Endodermal cell (in vitro differentiated cells): ENCODE results near the gene G6PC2. TPM values are rescaled to one million over a fixed set of nuclear protein-coding genes. Genes with fewer than 3 reads are reported as not detected.

Source experiments
- DNase-seq: peaks from one replicate; pipeline ENCODE4 v3.0.0-alpha.2; 2017
- H3K27ac ChIP-seq: 2 replicates; pipeline ENCODE4 v1.5.1; 2013; ENCODE audit warnings: mild to moderate bottlenecking, low read depth, low read length, moderate library complexity
- H3K27me3 ChIP-seq: 2 replicates; pipeline ENCODE4 v1.6.1; 2013; ENCODE audit warnings: mild to moderate bottlenecking, low read length, moderate library complexity; ENCODE audit not compliant: insufficient read depth, control insufficient read depth, poor library complexity, severe bottlenecking
- H3K36me3 ChIP-seq: 2 replicates; pipeline ENCODE4 v1.7.0; 2013; ENCODE audit warnings: mild to moderate bottlenecking, low read length, moderate library complexity; ENCODE audit not compliant: control insufficient read depth, insufficient read depth
- H3K4me1 ChIP-seq: one replicate; pipeline ENCODE4 v1.7.0; 2013; ENCODE audit warnings: low read length; ENCODE audit not compliant: control insufficient read depth, insufficient read depth
- H3K4me3 ChIP-seq: 2 replicates; pipeline ENCODE4 v1.5.1; 2013; ENCODE audit warnings: mild to moderate bottlenecking, low read length, moderate library complexity
- H3K9ac ChIP-seq: 2 replicates; pipeline ENCODE4 v1.6.1; 2013; ENCODE audit warnings: mild to moderate bottlenecking, low read length, moderate library complexity; ENCODE audit not compliant: poor library complexity, severe bottlenecking; ENCODE audit errors: extremely low read depth
- H3K9me3 ChIP-seq: 2 replicates; pipeline ENCODE4 v1.6.1; 2013; ENCODE audit warnings: mild to moderate bottlenecking, low read length, moderate library complexity; ENCODE audit not compliant: control insufficient read depth
- H3K27ac Mint-ChIP-seq: 2 replicates; pipeline ENCODE4 v1.8.0; 2020; ENCODE audit warnings: mixed read lengths
- H3K27me3 Mint-ChIP-seq: 2 replicates; pipeline ENCODE4 v1.8.0; 2021; ENCODE audit warnings: mild to moderate bottlenecking, mixed read lengths; ENCODE audit not compliant: insufficient read depth
- H3K36me3 Mint-ChIP-seq: 2 replicates; pipeline ENCODE4 v1.8.0; 2020; ENCODE audit warnings: low read depth, mixed read lengths
- H3K4me1 Mint-ChIP-seq: 2 replicates; pipeline ENCODE4 v1.8.0; 2020; ENCODE audit warnings: mixed read lengths
- H3K4me3 Mint-ChIP-seq: 2 replicates; pipeline ENCODE4 v1.8.0; 2020; ENCODE audit warnings: mild to moderate bottlenecking, moderate library complexity, mixed read lengths
- H3K9me3 Mint-ChIP-seq: 2 replicates; pipeline ENCODE4 v1.8.0; 2020; ENCODE audit warnings: mild to moderate bottlenecking, mixed read lengths
- CTCF ChIP-seq: fragments of 200-600 bp; sonication (generic); conservative IDR thresholded peaks from 2 replicates; pipeline ENCODE4 v1.5.0; 2021; ENCODE audit warnings: antibody characterized with exemption, mild to moderate bottlenecking
- WGBS, 2 experiments: methylation state at CpG; one replicate each; pipeline versions ENCODE4 v1.1.5 to v1.1.7; 2013; ENCODE audit warnings: missing lambda C conversion rate in 2 of 2, mixed read lengths in 1 of 2; ENCODE audit not compliant: insufficient coverage in 1 of 2, insufficient read length in 1 of 2; 5-methylcytosine and 5-hydroxymethylcytosine counted together
- total RNA-seq, 2 donors: library from RNA; stranded (reverse); fragmentation: NEBNext Ultra II Directional in 1 of 2; extraction: Animal tissue kit (Norgen Biotek cat#: 25700) in 1 of 2; gene quantifications; 2 replicates in 1 of 2; 3 replicates in 1 of 2; pipeline ENCODE4 v1.2.1, GENCODE V29; 2021

G6PC2 gene
- total RNA-seq, 2 donors from 2014 or later, result not detected

GRCh38 chr2:168934826-168935225, 33.7 kb downstream of the G6PC2 start:
- Histone ChIP-seq H3K9ac (no peak overlapping the region), H3K36me3 (no peaks in the 10 kb centered on the region), H3K4me3 (no peak overlapping the region), H3K4me1 (peaks cover 5% of the 10 kb centered on the region), H3K9me3 (no peaks in the 10 kb centered on the region), H3K27ac (no peak overlapping the region), H3K27me3 (no peaks in the 10 kb centered on the region)
- 82 to 93% methylated on average over 2 of the region's 2 CpGs for WGBS, 2 experiments
- Mint-ChIP-seq H3K27me3 (no peaks in the 10 kb centered on the region), H3K4me1 (peaks cover 18% of the 10 kb centered on the region), H3K27ac (no peak overlapping the region), H3K4me3 (no peak overlapping the region), H3K9me3 (peaks cover 5% of the 10 kb centered on the region), H3K36me3 (no peaks in the 10 kb centered on the region)
- no peak for DNase-seq
- TF ChIP-seq CTCF, result no peak

GRCh38 chr2:168935810-168936581, 34.9 kb downstream of the G6PC2 start:
- Histone ChIP-seq H3K4me1 (peaks cover 5% of the 10 kb centered on the region), H3K4me3 (no peak overlapping the region), H3K9ac (no peak overlapping the region), H3K9me3 (no peaks in the 10 kb centered on the region), H3K36me3 (no peaks in the 10 kb centered on the region), H3K27me3 (no peaks in the 10 kb centered on the region), H3K27ac (no peak overlapping the region)
- no peak for DNase-seq
- Mint-ChIP-seq H3K4me1 (peaks cover 18% of the 10 kb centered on the region), H3K36me3 (no peaks in the 10 kb centered on the region), H3K9me3 (peaks cover 5% of the 10 kb centered on the region), H3K27ac (no peak overlapping the region), H3K27me3 (no peaks in the 10 kb centered on the region), H3K4me3 (no peak overlapping the region)
- 83 to 94% methylated on average over 7 to 14 of the region's 14 CpGs for whole genome bisulfite sequencing, 2 experiments
- TF ChIP-seq CTCF, result no peak

- Histone ChIP-seq H3K9me3 (no peaks in the 10 kb centered on the region), H3K27ac (no peak overlapping the region), H3K36me3 (no peaks in the 10 kb centered on the region), H3K4me3 (no peak overlapping the region), H3K9ac (no peak overlapping the region), H3K27me3 (no peaks in the 10 kb centered on the region), H3K4me1 (peaks cover 5% of the 10 kb centered on the region)
- no peak for DNase-seq
- peaks cover 20% of the 10 kb centered on the region for H3K4me1 Mint-ChIP-seq
- no peaks in the 10 kb centered on the region for H3K36me3 Mint-ChIP-seq
- WGBS, 2 experiments, result no CpG with 5 or more reads among the region's 1 CpG
- H3K27ac Mint-ChIP-seq, result no peak overlapping the region
- no peaks in the 10 kb centered on the region for H3K27me3 Mint-ChIP-seq
- no peak for TF ChIP-seq CTCF
- no peaks in the 10 kb centered on the region for H3K9me3 Mint-ChIP-seq
- H3K4me3 Mint-ChIP-seq, result no peak overlapping the region
Measured at GRCh38 chr2:168939061-168939460, 38.0 kb downstream of the G6PC2 start.
